Lower lobe of right lung (tissue), 2 donors: ENCODE results near the gene ARHGAP31. TPM values are rescaled to one million over a fixed set of nuclear protein-coding genes. Genes with fewer than 3 reads are reported as not detected.
A peak's percentile ranks its signal among the peaks of the same experiment; 100 is the strongest.

ENCODE experiments used
- ATAC-seq, 2 donors: fragments of 200-7000 bp; cut with Tn5 transposase; one replicate each; pipeline ENCODE4 v1.9.1; 2020 to 2022; ENCODE audit warnings: mild to moderate bottlenecking in 2 of 2, moderate library complexity in 2 of 2
- DNase-seq: peaks from one replicate; pipeline ENCODE4 v3.0.0-alpha.2; 2020
- H3K27ac ChIP-seq: fragments of 200-600 bp; one replicate; pipeline ENCODE4 v1.8.0; 2022
- H3K27me3 ChIP-seq: fragments of 200-600 bp; one replicate; pipeline ENCODE4 v1.8.0; 2022; ENCODE audit warnings: low read depth
- H3K36me3 ChIP-seq: fragments of 200-600 bp; one replicate; pipeline ENCODE4 v1.8.0; 2022; ENCODE audit warnings: mild to moderate bottlenecking
- H3K4me1 ChIP-seq: fragments of 200-600 bp; one replicate; pipeline ENCODE4 v1.8.0; 2022
- H3K4me3 ChIP-seq: fragments of 200-600 bp; one replicate; pipeline ENCODE4 v1.8.0; 2022; ENCODE audit warnings: mild to moderate bottlenecking
- H3K9me3 ChIP-seq: fragments of 200-600 bp; one replicate; pipeline ENCODE4 v1.8.0; 2022
- CTCF ChIP-seq: fragments of 200-600 bp; IDR thresholded peaks from one replicate; pipeline ENCODE4 v1.8.0; 2022; ENCODE audit warnings: antibody characterized with exemption, mild to moderate bottlenecking
- intact Hi-C: fragments of 100-400 bp; cut with DNase I; formaldehyde crosslinking; loops from one replicate; pipeline ENCODE4 v1.11.0; 2022
- total RNA-seq: library from RNA; stranded (reverse); fragmentation: NEBNext Ultra II Directional; extraction: Animal tissue kit (Norgen Biotek cat#: 25700); gene quantifications from one replicate; pipeline ENCODE4 v1.2.1, GENCODE V29; 2021
- donor health status: DM: no; HTN: yes; CAD: no; lungs with severe emphysema.

The ARHGAP31 gene
- total RNA-seq, 1 donor from 2014 or later = 100 TPM

- intact Hi-C loops = no loop called here
- Histone ChIP-seq H3K4me1 (peaks cover 29% of the 10 kb centered on the region), H3K27ac (no peak overlapping the region), H3K27me3 (no peaks in the 10 kb centered on the region), H3K36me3 (peaks cover 98% of the 10 kb centered on the region), H3K9me3 (no peaks in the 10 kb centered on the region), H3K4me3 (no peak overlapping the region)
- TF ChIP-seq CTCF = no peak
- DNase-seq = no peak
- ATAC-seq = peak in 1 of 2 donors; percentile 43
Measured at GRCh38 chr3:119456469-119456868, 162.3 kb downstream of the ARHGAP31 start.

- Histone ChIP-seq H3K9me3 (no peaks in the 10 kb centered on the region), H3K27me3 (no peaks in the 10 kb centered on the region), H3K4me3 (no peak overlapping the region), H3K36me3 (peaks cover 96% of the 10 kb centered on the region), H3K27ac (no peak overlapping the region), H3K4me1 (peaks cover 37% of the 10 kb centered on the region)
- no peak for TF ChIP-seq CTCF
- intact Hi-C loops = no loop called here
- ATAC-seq (peak; percentile 86 to 89), DNase-seq (no peak)
Measured at GRCh38 chr3:119457246-119457645, 163.1 kb downstream of the ARHGAP31 start.

- TF ChIP-seq CTCF = peak; percentile 35
- ATAC-seq = peak; percentile 98 to 99
- Histone ChIP-seq H3K36me3 (peaks cover 34% of the 10 kb centered on the region), H3K27ac (peak within 1 kb of the TSS; percentile 88), H3K27me3 (no peaks in the 10 kb centered on the region), H3K9me3 (no peaks in the 10 kb centered on the region), H3K4me1 (peaks cover 46% of the 10 kb centered on the region), H3K4me3 (peak within 1 kb of the TSS; percentile 78)
- intact Hi-C loops = no loop called here
- DNase-seq = peak; percentile 100
Measured at GRCh38 chr3:119463171-119464169, 169.3 kb downstream of the ARHGAP31 start, which contains the start of gene TMEM39A. Gene TMEM39A, minus strand, starts transcription at chr3:119463615. Its CDS starts 1,541 bp downstream, at chr3:119462074.

GRCh38 chr3:119468041-119468440, 173.9 kb downstream of the ARHGAP31 start:
- intact Hi-C loops = no loop called here
- Histone ChIP-seq H3K27me3 (no peaks in the 10 kb centered on the region), H3K4me3 (peak overlapping the region; percentile 100), H3K27ac (no peak overlapping the region), H3K4me1 (peaks cover 20% of the 10 kb centered on the region), H3K36me3 (peaks cover 18% of the 10 kb centered on the region), H3K9me3 (no peaks in the 10 kb centered on the region)
- ATAC-seq = no peak
- no peak for TF ChIP-seq CTCF
- no peak for DNase-seq

GRCh38 chr3:119469418-119470189, 175.4 kb downstream of the ARHGAP31 start:
- peak overlapping the region; percentile 100 for H3K4me3 ChIP-seq
- peak overlapping the region; percentile 82 for H3K27ac ChIP-seq
- no peak for DNase-seq
- H3K27me3 ChIP-seq = no peaks in the 10 kb centered on the region
- no peak for TF ChIP-seq CTCF
- H3K9me3 ChIP-seq = no peaks in the 10 kb centered on the region
- H3K4me1 ChIP-seq = peaks cover 16% of the 10 kb centered on the region
- peak in 1 of 2 donors; percentile 23 for ATAC-seq
- intact Hi-C loops = no loop called here
- peaks cover 33% of the 10 kb centered on the region for H3K36me3 ChIP-seq
